Thyroid gland (tissue), 4 donors: ENCODE data around the gene PNO1. TPM values are rescaled to one million over a fixed set of nuclear protein-coding genes. Genes with fewer than 3 reads are reported as not detected.
"Not testable (repeated sequence)": the region's sequence is repeated elsewhere in the genome, so short reads cannot be mapped to it uniquely, and the experiment has no call there.

Experiments used
- DNase-seq, 2 donors: peaks; one replicate each; pipeline ENCODE4 v3.0.0-alpha.2; 2019
- H3K27ac ChIP-seq, 3 donors: fragments of 200-600 bp; sonication (generic); 1 replicate in 2 of 3; 2 replicates in 1 of 3; pipeline ENCODE4 v1.5.1; 2016 to 2019; ENCODE audit warnings: mild to moderate bottlenecking in 1 of 3, moderate library complexity in 1 of 3
- H3K27me3 ChIP-seq: fragments of 200-600 bp; sonication (generic); one replicate; pipeline ENCODE4 v1.5.1; 2019
- H3K36me3 ChIP-seq, 2 donors: fragments of 200-600 bp; sonication (generic); one replicate each; pipeline ENCODE4 v1.5.1; 2016 to 2019
- H3K4me1 ChIP-seq, 2 donors: fragments of 200-600 bp; sonication (generic); one replicate each; pipeline ENCODE4 v1.5.1; 2017 to 2019
- H3K4me3 ChIP-seq, 3 donors: fragments of 200-600 bp; sonication (generic); replicated peaks in 1 of 3; 1 replicate in 2 of 3; 2 replicates in 1 of 3; pipeline ENCODE4 v1.5.1; 2016; ENCODE audit warnings: mild to moderate bottlenecking in 1 of 3
- H3K9me3 ChIP-seq: fragments of 200-600 bp; sonication (generic); one replicate; pipeline ENCODE4 v1.5.1; 2017
- CTCF ChIP-seq, 6 experiments: fragments of 200-600 bp in 3 of 6; fragments of 450-650 bp in 3 of 6; sonication (generic) in 3 of 6; IDR thresholded peaks; one replicate each; pipeline ENCODE4 v1.5.1; 2016 to 2019; ENCODE audit warnings: antibody characterized with exemption in 6 of 6, mild to moderate bottlenecking in 2 of 6, inconsistent platforms in 1 of 6, moderate library complexity in 1 of 6
- POLR2A ChIP-seq, 2 donors: fragments of 450-650 bp; IDR thresholded peaks; one replicate each; pipeline ENCODE4 v1.6.1; 2017; ENCODE audit warnings: antibody characterized with exemption in 2 of 2, mild to moderate bottlenecking in 2 of 2, moderate library complexity in 1 of 2
- WGBS, 2 donors: methylation state at CpG; one replicate each; pipeline ENCODE4 v1.1.5; 2017; 5-methylcytosine and 5-hydroxymethylcytosine counted together
- intact Hi-C: fragments of 100-400 bp; cut with DNase I; formaldehyde crosslinking; loops from one replicate; pipeline ENCODE4 v1.15.1; 2023
- total RNA-seq, 4 donors: library from RNA; depleted of rRNA; stranded (reverse); fragments of >200 nt; gene quantifications; one replicate each; pipeline ENCODE4 v1.2.3, GENCODE V29; 2016

Gene PNO1
- total RNA-seq, 4 donors from 2014 or later = 13.2 to 23.2 (median 18.5) TPM

- H3K4me1 ChIP-seq = no peaks in the 10 kb centered on the region
- H3K9me3 ChIP-seq = no peaks in the 10 kb centered on the region
- peaks cover 8 to 13% of the 10 kb centered on the region in 2 donors for H3K36me3 ChIP-seq
- intact Hi-C loops = no loop called here
- TF ChIP-seq CTCF (IDR thresholded peaks at IDR 0.05) (no peak), POLR2A (IDR thresholded peaks at IDR 0.05) (no peak)
- no peak overlapping the region for H3K27ac ChIP-seq
- no peaks in the 10 kb centered on the region for H3K27me3 ChIP-seq
- H3K4me3 ChIP-seq = no peak overlapping the region
- DNase-seq = no peak
- 91 to 94% methylated on average over 4 of the region's 4 CpGs for WGBS, 2 donors
These were observed 11.6 kb downstream of the PNO1 start for GRCh38 chr2:68169308-68169707.

GRCh38 chr2:68171146-68171545 is 13.5 kb downstream of the PNO1 start:
- WGBS, 2 donors = 95 to 96% methylated on average over 7 of the region's 7 CpGs
- no peak for TF ChIP-seq POLR2A (IDR thresholded peaks at IDR 0.05)
- no peak for TF ChIP-seq CTCF (IDR thresholded peaks at IDR 0.05)
- no peaks in the 10 kb centered on the region for H3K4me1 ChIP-seq
- H3K9me3 ChIP-seq = no peaks in the 10 kb centered on the region
- no peak overlapping the region for H3K27ac ChIP-seq
- no peak for DNase-seq
- peaks cover 8 to 14% of the 10 kb centered on the region in 2 donors for H3K36me3 ChIP-seq
- H3K27me3 ChIP-seq = no peaks in the 10 kb centered on the region
- intact Hi-C loops = no loop called here
- no peak overlapping the region for H3K4me3 ChIP-seq

GRCh38 chr2:68171684-68172083 is 14.0 kb downstream of the PNO1 start:
- TF ChIP-seq POLR2A (IDR thresholded peaks at IDR 0.05) (no peak), CTCF (IDR thresholded peaks at IDR 0.05) (no peak)
- Histone ChIP-seq H3K4me1 (no peaks in the 10 kb centered on the region), H3K27me3 (no peaks in the 10 kb centered on the region), H3K4me3 (no peak overlapping the region), H3K9me3 (no peaks in the 10 kb centered on the region), H3K27ac (no peak overlapping the region), H3K36me3 (peaks cover 8 to 13% of the 10 kb centered on the region in 2 donors)
- no peak for DNase-seq
- intact Hi-C loops = no loop called here
- 90 to 96% methylated on average over 3 to 4 of the region's 4 CpGs for WGBS, 2 donors

- WGBS, 2 donors = 90 to 93% methylated on average over 2 of the region's 2 CpGs
- no peaks in the 10 kb centered on the region for H3K4me1 ChIP-seq
- no peak for DNase-seq
- H3K27ac ChIP-seq = no peak overlapping the region
- intact Hi-C loops = no loop called here
- H3K4me3 ChIP-seq = no peak overlapping the region
- TF ChIP-seq POLR2A (IDR thresholded peaks at IDR 0.05) (no peak), CTCF (IDR thresholded peaks at IDR 0.05) (no peak)
- no peaks in the 10 kb centered on the region for H3K27me3 ChIP-seq
- H3K36me3 ChIP-seq = peaks cover 7 to 8% of the 10 kb centered on the region in 2 donors
- H3K9me3 ChIP-seq = no peaks in the 10 kb centered on the region
These were observed 14.8 kb downstream of the PNO1 start for GRCh38 chr2:68172521-68172920.

GRCh38 chr2:68172990-68173700 is 15.5 kb downstream of the PNO1 start:
- Histone ChIP-seq H3K4me3 (no peak overlapping the region), H3K27me3 (no peaks in the 10 kb centered on the region), H3K36me3 (peaks cover 7 to 8% of the 10 kb centered on the region in 2 donors), H3K9me3 (no peaks in the 10 kb centered on the region), H3K27ac (no peak overlapping the region), H3K4me1 (no peaks in the 10 kb centered on the region)
- no peak for TF ChIP-seq CTCF (IDR thresholded peaks at IDR 0.05)
- no peak for TF ChIP-seq POLR2A (IDR thresholded peaks at IDR 0.05)
- DNase-seq = no peak
- intact Hi-C loops = no loop called here
- WGBS, 2 donors = 93 to 95% methylated on average over 8 of the region's 8 CpGs

- H3K36me3 ChIP-seq, H3K27ac ChIP-seq, H3K27me3 ChIP-seq, H3K4me1 ChIP-seq, DNase-seq, H3K9me3 ChIP-seq, H3K4me3 ChIP-seq, intact Hi-C loops: not testable (repeated sequence)
- WGBS, 2 donors = 97 to 100% methylated on average over 4 of the region's 4 CpGs
These were observed 17.5 kb downstream of the PNO1 start for GRCh38 chr2:68175210-68175609.
